NT2/D1 (cell line): ENCODE results near the gene SNX9.

Source experiments
- SUZ12 ChIP-seq: IDR thresholded peaks from 2 replicates; pipeline ENCODE4 v1.6.1; 2011; ENCODE audit not compliant: insufficient read length, insufficient read depth; ENCODE audit errors: extremely low read depth
- YY1 ChIP-seq: IDR thresholded peaks from 2 replicates; pipeline ENCODE4 v1.6.1; 2011; ENCODE audit not compliant: insufficient read length, insufficient read depth
- ZNF274 ChIP-seq: IDR thresholded peaks from 2 replicates; pipeline ENCODE4 v1.6.1; 2011; ENCODE audit warnings: mild to moderate bottlenecking, low read depth, low read length

GRCh38 chr6:157980288-157981131 is 157.5 kb downstream of the SNX9 start:
- TF ChIP-seq ZNF274 (no peak), YY1 (no peak), SUZ12 (no peak)
